HEK293 (cell line): ENCODE data around the gene NGRN.
A peak's percentile ranks its signal among the peaks of the same experiment; 100 is the strongest.

Experiments used
- CTCF ChIA-PET: fragments of 350-600 bp; formaldehyde crosslinking; extraction: SDS; loops from one replicate; lab custom pipeline; 2021; ENCODE audit warnings: antibody characterized with exemption; lab: Yijun Ruan, JAX
- POLR2A ChIA-PET: fragments of 300-600 bp; formaldehyde crosslinking; extraction: SDS; loops from one replicate; lab custom pipeline; 2020; ENCODE audit warnings: antibody characterized with exemption, inconsistent platforms; lab: Yijun Ruan, JAX
- H3K27ac ChIP-seq: fragments of 200-500 bp; sonication (Bioruptor generic); 2 replicates; pipeline ENCODE4 v1.5.1; 2014; ENCODE audit warnings: low read depth, low read length, control low read depth, inconsistent platforms; ENCODE audit errors: extremely low read depth
- H3K36me3 ChIP-seq, 2 experiments: fragments of 200-500 bp in 1 of 2; sonication (Bioruptor generic) in 1 of 2; 1 replicate in 1 of 2; 2 replicates in 1 of 2; pipeline ENCODE4 v1.5.1; 2014 to 2017; ENCODE audit warnings: inconsistent platforms in 2 of 2, low read length in 2 of 2; ENCODE audit not compliant: control insufficient read depth in 2 of 2, insufficient read depth in 1 of 2
- H3K4me1 ChIP-seq: fragments of 200-500 bp; sonication (Bioruptor generic); 2 replicates; pipeline ENCODE4 v1.5.1; 2014; ENCODE audit warnings: mild to moderate bottlenecking, low read length, inconsistent platforms; ENCODE audit not compliant: control insufficient read depth, insufficient read depth
- H3K4me3 ChIP-seq: 2 replicates; pipeline ENCODE4 v1.5.1; 2011; ENCODE audit warnings: low read depth, mild to moderate bottlenecking, control low read depth, low read length, moderate library complexity
- H3K9me3 ChIP-seq: fragments of 200-500 bp; sonication (Bioruptor generic); 2 replicates; pipeline ENCODE4 v1.5.1; 2014; ENCODE audit warnings: low read depth, low read length, inconsistent platforms; ENCODE audit not compliant: control insufficient read depth, insufficient read depth
- KLF1 ChIP-seq: fragments of 450-650 bp; formaldehyde crosslinking; IDR thresholded peaks from 2 replicates; pipeline ENCODE4 v1.5.1; 2016; ENCODE audit warnings: missing biosample characterization, missing genetic modification characterization
- KLF8 ChIP-seq: fragments of 450-650 bp; formaldehyde crosslinking; IDR thresholded peaks from 2 replicates; pipeline ENCODE4 v1.5.1; 2016; ENCODE audit warnings: missing biosample characterization, missing genetic modification characterization
- OVOL3 ChIP-seq: fragments of 450-650 bp; formaldehyde crosslinking; IDR thresholded peaks from 2 replicates; pipeline ENCODE4 v1.5.1; 2016; ENCODE audit warnings: missing biosample characterization, missing genetic modification characterization
- PRDM2 ChIP-seq: fragments of 450-650 bp; formaldehyde crosslinking; IDR thresholded peaks from 2 replicates; pipeline ENCODE4 v1.5.1; 2016; ENCODE audit warnings: missing biosample characterization, missing genetic modification characterization, borderline replicate concordance
- REPIN1 ChIP-seq: fragments of 450-650 bp; formaldehyde crosslinking; IDR thresholded peaks from 2 replicates; pipeline ENCODE4 v1.5.1; 2017; ENCODE audit warnings: missing biosample characterization, missing genetic modification characterization, low read depth
- ZBTB1 ChIP-seq: fragments of 450-650 bp; formaldehyde crosslinking; IDR thresholded peaks from 2 replicates; pipeline ENCODE4 v1.5.1; 2016; ENCODE audit warnings: missing biosample characterization, missing genetic modification characterization
- ZBTB8A ChIP-seq: fragments of 450-650 bp; formaldehyde crosslinking; IDR thresholded peaks from 2 replicates; pipeline ENCODE4 v1.5.1; 2016; ENCODE audit warnings: missing biosample characterization, missing genetic modification characterization
- ZFP69B ChIP-seq: fragments of 450-650 bp; formaldehyde crosslinking; IDR thresholded peaks from 2 replicates; pipeline ENCODE4 v1.5.1; 2016; ENCODE audit warnings: missing biosample characterization, missing genetic modification characterization
- ZIC2 ChIP-seq: fragments of 450-650 bp; formaldehyde crosslinking; IDR thresholded peaks from 2 replicates; pipeline ENCODE4 v1.5.1; 2016; ENCODE audit warnings: missing biosample characterization, missing genetic modification characterization
- ZNF10 ChIP-seq: fragments of 450-650 bp; formaldehyde crosslinking; IDR thresholded peaks from 2 replicates; pipeline ENCODE4 v1.5.1; 2017; ENCODE audit warnings: missing biosample characterization, missing genetic modification characterization
- ZNF184 ChIP-seq: fragments of 450-650 bp; IDR thresholded peaks from 2 replicates; pipeline ENCODE4 v1.5.1; 2018; ENCODE audit warnings: missing biosample characterization, mild to moderate bottlenecking, missing genetic modification characterization
- ZNF292 ChIP-seq: fragments of 450-650 bp; formaldehyde crosslinking; IDR thresholded peaks from 2 replicates; pipeline ENCODE4 v1.5.1; 2016; ENCODE audit warnings: low read depth, missing biosample characterization, missing genetic modification characterization, borderline replicate concordance
- ZNF302 ChIP-seq: fragments of 450-650 bp; formaldehyde crosslinking; IDR thresholded peaks from 2 replicates; pipeline ENCODE4 v1.5.1; 2016; ENCODE audit warnings: missing biosample characterization, missing genetic modification characterization, low read depth
- ZNF311 ChIP-seq: fragments of 450-650 bp; formaldehyde crosslinking; IDR thresholded peaks from 2 replicates; pipeline ENCODE4 v1.5.1; 2017; ENCODE audit warnings: missing biosample characterization, missing genetic modification characterization, borderline replicate concordance
- ZNF416 ChIP-seq: fragments of 450-650 bp; formaldehyde crosslinking; IDR thresholded peaks from 2 replicates; pipeline ENCODE4 v1.5.1; 2016; ENCODE audit warnings: missing biosample characterization, missing genetic modification characterization
- ZNF426 ChIP-seq: fragments of 450-650 bp; formaldehyde crosslinking; IDR thresholded peaks from 2 replicates; pipeline ENCODE4 v1.5.1; 2017; ENCODE audit warnings: missing biosample characterization, missing genetic modification characterization, mild to moderate bottlenecking, inconsistent platforms, moderate library complexity
- ZNF518A ChIP-seq: fragments of 450-650 bp; formaldehyde crosslinking; conservative IDR thresholded peaks from 2 replicates; pipeline ENCODE4 v1.5.1; 2016; ENCODE audit warnings: low read depth, missing biosample characterization, missing genetic modification characterization
- ZNF555 ChIP-seq: fragments of 450-650 bp; formaldehyde crosslinking; conservative IDR thresholded peaks from 2 replicates; pipeline ENCODE4 v1.5.1; 2017; ENCODE audit warnings: missing biosample characterization, mild to moderate bottlenecking, missing genetic modification characterization, inconsistent platforms
- ZNF560 ChIP-seq: fragments of 450-650 bp; formaldehyde crosslinking; IDR thresholded peaks from 2 replicates; pipeline ENCODE4 v1.5.1; 2017; ENCODE audit warnings: missing biosample characterization, missing genetic modification characterization, borderline replicate concordance
- ZNF776 ChIP-seq: fragments of 450-650 bp; formaldehyde crosslinking; IDR thresholded peaks from 2 replicates; pipeline ENCODE4 v1.5.0; 2017; ENCODE audit warnings: missing biosample characterization, missing genetic modification characterization, borderline replicate concordance
- ZNF777 ChIP-seq: fragments of 450-650 bp; formaldehyde crosslinking; IDR thresholded peaks from 2 replicates; pipeline ENCODE4 v1.5.1; 2017; ENCODE audit warnings: missing biosample characterization, missing genetic modification characterization, borderline replicate concordance
- ZSCAN16 ChIP-seq: fragments of 450-650 bp; formaldehyde crosslinking; IDR thresholded peaks from 2 replicates; pipeline ENCODE4 v1.5.1; 2016; ENCODE audit warnings: missing biosample characterization, missing genetic modification characterization
- TF ChIP-seq, protein P1 (sequence below): fragments of 450-650 bp; formaldehyde crosslinking; IDR thresholded peaks from 2 replicates; pipeline ENCODE4 v1.5.1; 2016; ENCODE audit warnings: missing biosample characterization, missing genetic modification characterization
- TF ChIP-seq, protein P2 (sequence below): fragments of 450-650 bp; formaldehyde crosslinking; IDR thresholded peaks from 2 replicates; pipeline ENCODE4 v1.5.1; 2017; ENCODE audit warnings: missing biosample characterization, mild to moderate bottlenecking, missing genetic modification characterization, moderate library complexity

NGRN gene

GRCh38 chr15:90249203-90249863, 16.1 kb upstream of the NGRN start, which contains the start of gene TTLL13:
TSS of gene TTLL13 (plus strand) at chr15:90249556. CDS start at chr15:90250631, 1,075 bp downstream.
- no peaks in the 10 kb centered on the region for H3K36me3 ChIP-seq
- H3K27ac ChIP-seq = no peak within 1 kb of the TSS
- POLR2A ChIA-PET = interaction anchor here (0.6 to 2.4 kb wide), 19 partner anchors 8 to 681 kb away, joined by 3 to 38 read pairs (median 3); partner anchors contain the start of genes AP3S2, CIB1, GDPGP1 and IDH2
- CTCF ChIA-PET = interaction anchor here (0.7 to 2.0 kb wide), 7 partner anchors 11 to 106 kb away, joined by 3 to 9 read pairs (median 5); partner anchors contain the start of genes CIB1 and NGRN
- no peaks in the 10 kb centered on the region for H3K9me3 ChIP-seq
- H3K4me3 ChIP-seq = peak within 1 kb of the TSS; percentile 73
- no peaks in the 10 kb centered on the region; the same call in 1 of the 2 replicates for H3K4me1 ChIP-seq
- TF ChIP-seq ZNF777 (tag by site-specific recombination) = peak; percentile 9; the same call in 1 of the 2 replicates
- TF ChIP-seq, protein P1, sequence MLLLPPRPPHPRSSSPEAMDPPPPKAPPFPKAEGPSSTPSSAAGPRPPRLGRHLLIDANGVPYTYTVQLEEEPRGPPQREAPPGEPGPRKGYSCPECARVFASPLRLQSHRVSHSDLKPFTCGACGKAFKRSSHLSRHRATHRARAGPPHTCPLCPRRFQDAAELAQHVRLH (tag by site-specific recombination) = no peak
- no peak for TF ChIP-seq ZNF416 (tag by site-specific recombination)
- no peak for TF ChIP-seq ZNF311
- TF ChIP-seq ZNF184 (tag by site-specific recombination) = no peak
- no peak for TF ChIP-seq ZNF555 (tag by site-specific recombination)
- TF ChIP-seq PRDM2 = no peak
- peak; percentile 63 for TF ChIP-seq ZIC2
- no peak for TF ChIP-seq ZBTB1 (tag by site-specific recombination)
- TF ChIP-seq ZNF426 (tag by site-specific recombination) = no peak
- TF ChIP-seq OVOL3 (tag by site-specific recombination) = no peak
- TF ChIP-seq ZNF10 (tag by site-specific recombination) = no peak
- no peak for TF ChIP-seq ZSCAN16 (tag by site-specific recombination)
- TF ChIP-seq ZNF560 = no peak
- TF ChIP-seq ZBTB8A (tag by site-specific recombination) = peak; percentile 25; the same call in 1 of the 2 replicates
- TF ChIP-seq REPIN1 = no peak
- TF ChIP-seq KLF8 (tag by site-specific recombination) = 0 out of 2 replicates have a peak, but pooled peaks have one; percentile 11
- no peak for TF ChIP-seq ZNF302 (tag by site-specific recombination)
- TF ChIP-seq, protein P2, sequence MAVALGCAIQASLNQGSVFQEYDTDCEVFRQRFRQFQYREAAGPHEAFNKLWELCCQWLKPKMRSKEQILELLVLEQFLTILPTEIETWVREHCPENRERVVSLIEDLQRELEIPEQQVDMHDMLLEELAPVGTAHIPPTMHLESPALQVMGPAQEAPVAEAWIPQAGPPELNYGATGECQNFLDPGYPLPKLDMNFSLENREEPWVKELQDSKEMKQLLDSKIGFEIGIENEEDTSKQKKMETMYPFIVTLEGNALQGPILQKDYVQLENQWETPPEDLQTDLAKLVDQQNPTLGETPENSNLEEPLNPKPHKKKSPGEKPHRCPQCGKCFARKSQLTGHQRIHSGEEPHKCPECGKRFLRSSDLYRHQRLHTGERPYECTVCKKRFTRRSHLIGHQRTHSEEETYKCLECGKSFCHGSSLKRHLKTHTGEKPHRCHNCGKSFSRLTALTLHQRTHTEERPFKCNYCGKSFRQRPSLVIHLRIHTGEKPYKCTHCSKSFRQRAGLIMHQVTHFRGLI (tag by site-specific recombination) = no peak
- TF ChIP-seq ZFP69B (tag by site-specific recombination) = no peak
- no peak for TF ChIP-seq ZNF776 (tag by site-specific recombination)
- no peak for TF ChIP-seq ZNF292 (tag by site-specific recombination)
- TF ChIP-seq KLF1 = no peak
- TF ChIP-seq ZNF518A (tag by site-specific recombination) = no peak
